Measurements from ENCODE around the gene VCAN. TPM values are rescaled to one million over a fixed set of nuclear protein-coding genes. Genes with fewer than 3 reads are reported as not detected.
A peak's percentile ranks its signal among the peaks of the same experiment; 100 is the strongest.

The VCAN gene
- total RNA-seq, 1 donor from 2014 or later = 43.5 TPM

- no peak for DNase-seq (ENCODE audit: low spot score)
These were observed 4.0 kb upstream of the VCAN start for GRCh38 chr5:83467371-83468035.

- no peak for DNase-seq (ENCODE audit: low spot score)
These were observed 2.5 kb upstream of the VCAN start for GRCh38 chr5:83469075-83469474.

GRCh38 chr5:83470526-83471404 is 779 bp upstream of the VCAN start:
- no peak for DNase-seq (ENCODE audit: low spot score)

GRCh38 chr5:83472213-83472507 is 616 bp downstream of the VCAN start:
- no peak for DNase-seq (ENCODE audit: low spot score)

- peak; percentile 14 for DNase-seq (ENCODE audit: low spot score)
These were observed 1.2 kb downstream of the VCAN start for GRCh38 chr5:83472508-83473345.

GRCh38 chr5:83473346-83474160 is 2.0 kb downstream of the VCAN start:
- DNase-seq (ENCODE audit: low spot score) = peak; percentile 91

- peak; percentile 78 for DNase-seq (ENCODE audit: low spot score)
These were observed 2.7 kb downstream of the VCAN start for GRCh38 chr5:83474161-83474796.

GRCh38 chr5:83474991-83475390 is 3.4 kb downstream of the VCAN start:
- no peak for DNase-seq (ENCODE audit: low spot score)

GRCh38 chr5:83475391-83475863 is 3.9 kb downstream of the VCAN start:
- no peak for DNase-seq (ENCODE audit: low spot score)

- no peak for DNase-seq (ENCODE audit: low spot score)
These were observed 4.6 kb downstream of the VCAN start for GRCh38 chr5:83475935-83476814.

GRCh38 chr5:83482961-83483360 is 11.4 kb downstream of the VCAN start:
- no peak for DNase-seq (ENCODE audit: low spot score)

GRCh38 chr5:83484294-83484693 is 12.8 kb downstream of the VCAN start:
- DNase-seq (ENCODE audit: low spot score) = no peak

GRCh38 chr5:83485842-83486241 is 14.3 kb downstream of the VCAN start:
- DNase-seq (ENCODE audit: low spot score) = no peak

GRCh38 chr5:83487155-83487554 is 15.6 kb downstream of the VCAN start:
- no peak for DNase-seq (ENCODE audit: low spot score)

- DNase-seq (ENCODE audit: low spot score) = no peak
These were observed 16.7 kb downstream of the VCAN start for GRCh38 chr5:83488271-83488670.

- DNase-seq (ENCODE audit: low spot score) = no peak
These were observed 17.3 kb downstream of the VCAN start for GRCh38 chr5:83488821-83489220.

GRCh38 chr5:83490203-83490602 is 18.7 kb downstream of the VCAN start:
- no peak for DNase-seq (ENCODE audit: low spot score)

GRCh38 chr5:83492331-83492730 is 20.8 kb downstream of the VCAN start:
- no peak for DNase-seq (ENCODE audit: low spot score)

GRCh38 chr5:83493644-83494043 is 22.1 kb downstream of the VCAN start:
- DNase-seq (ENCODE audit: low spot score) = no peak

- no peak for DNase-seq (ENCODE audit: low spot score)
These were observed 22.6 kb downstream of the VCAN start for GRCh38 chr5:83494087-83494620.

Measured in mucosa of gallbladder (tissue), 1 donor.